HG03159 (cell line): Measurements from ENCODE around the gene TUNAR.

Experiments
- ATAC-seq: cut with Tn5 transposase; IDR thresholded peaks from one replicate; pipeline ENCODE4 v1.9.1; 2021; ENCODE audit warnings: mild to moderate bottlenecking, moderate library complexity; ENCODE audit not compliant: unreplicated experiment

Gene TUNAR

DNA sequence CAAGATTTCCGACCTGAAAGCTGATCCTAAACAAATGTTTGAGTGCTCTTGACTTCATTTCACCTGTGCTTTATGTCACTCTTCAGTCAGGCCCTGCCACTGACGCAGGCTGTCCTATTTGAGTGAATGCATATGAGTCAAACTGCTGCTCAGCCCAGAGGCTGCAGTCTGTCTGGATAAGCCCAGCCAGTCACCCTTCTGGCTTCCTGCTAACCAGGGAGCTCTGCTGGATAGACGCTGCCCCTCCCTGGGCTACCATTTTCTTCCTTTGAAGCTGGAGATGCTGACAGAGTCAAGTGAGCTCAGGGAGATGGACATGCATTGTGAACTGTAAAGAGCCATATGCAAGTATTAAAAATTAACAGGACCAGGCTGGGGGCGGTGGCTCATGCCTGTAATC lies 5.1 kb upstream of the TUNAR start:
- ATAC-seq, result no peak

DNA sequence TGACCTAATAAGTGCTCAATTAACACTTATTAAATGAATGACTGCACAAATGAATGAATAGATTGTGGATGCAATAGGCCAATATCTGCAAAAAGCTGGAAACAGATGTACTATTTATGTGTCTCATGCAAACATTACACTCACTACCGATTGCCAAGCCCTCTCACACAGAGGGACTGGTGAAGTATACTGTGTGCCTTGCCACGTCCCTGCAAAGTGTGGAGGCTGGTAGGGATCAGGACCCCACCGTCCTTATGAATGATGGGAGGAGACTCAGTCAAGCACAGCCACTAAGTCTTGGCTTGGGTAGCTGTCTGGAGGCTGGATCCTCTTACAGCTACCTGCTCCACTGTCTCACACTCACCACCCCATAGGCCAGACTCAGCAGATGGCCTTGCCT lies 3.9 kb upstream of the TUNAR start:
- ATAC-seq, result no peak

DNA sequence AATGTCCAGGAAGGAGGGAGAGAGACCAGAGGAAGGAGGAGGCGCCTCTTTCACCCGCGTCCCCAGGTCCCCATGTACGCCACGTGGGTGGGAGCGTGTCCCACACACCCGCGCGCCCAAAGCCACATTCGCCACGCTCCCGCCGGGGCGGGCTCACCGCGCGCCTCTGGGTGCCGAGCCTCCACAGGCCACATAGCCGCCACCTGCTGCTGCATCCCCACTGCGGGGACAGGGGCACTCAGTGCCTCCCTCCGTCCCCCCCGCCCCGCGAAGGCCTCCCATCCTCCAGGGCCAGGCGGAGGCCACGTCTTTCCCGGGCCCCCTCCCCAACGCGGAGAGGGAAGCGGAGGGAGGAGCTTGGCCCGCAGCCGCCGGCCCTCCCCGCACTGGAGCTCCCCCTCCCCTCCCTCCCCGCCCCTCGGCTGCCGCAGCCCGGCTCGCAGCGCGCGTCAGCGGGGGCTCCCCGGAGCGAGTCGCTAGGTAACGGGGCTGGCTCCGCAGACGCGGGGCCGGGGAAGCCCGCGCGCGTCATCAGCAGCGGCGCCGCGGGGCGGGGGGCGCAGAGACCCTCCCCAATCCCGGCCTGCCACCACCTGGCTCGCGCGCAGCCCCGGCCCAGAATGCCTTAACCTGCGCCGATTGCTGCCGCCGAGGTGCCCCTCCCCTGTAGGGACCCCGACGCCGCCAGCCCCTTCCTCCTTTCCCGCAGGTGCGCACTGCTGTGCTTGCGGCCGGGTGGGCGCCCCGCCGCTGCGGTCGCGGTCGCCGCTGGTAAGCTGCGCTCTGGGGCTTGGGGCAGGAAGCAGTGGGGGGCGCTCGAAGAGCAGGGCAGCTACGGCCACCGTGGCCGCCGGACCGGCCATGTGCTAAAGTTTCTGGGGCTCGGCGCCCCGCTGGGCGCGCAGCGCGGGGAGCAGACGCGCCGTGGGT lies 536 bp upstream of the TUNAR start:
- no peak for ATAC-seq

DNA sequence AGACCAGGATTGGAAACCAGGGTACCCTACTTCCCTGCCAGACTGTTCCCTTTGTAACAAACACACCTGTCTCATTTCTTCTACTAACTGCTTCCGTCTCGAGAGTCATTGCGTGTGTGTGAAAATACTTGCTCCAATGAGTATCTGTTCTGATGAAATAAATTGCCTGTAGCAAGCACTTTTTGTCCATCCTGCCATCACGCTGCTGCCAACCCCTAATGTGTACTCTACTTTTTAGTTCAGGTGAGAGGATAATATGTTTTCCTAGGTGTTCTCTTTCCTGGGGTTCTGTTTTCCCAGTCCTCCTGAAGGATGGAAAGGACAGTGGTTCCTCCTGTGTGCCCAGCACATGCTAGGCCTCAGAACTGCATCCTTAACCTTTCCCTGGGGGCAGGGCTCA lies 1.0 kb downstream of the TUNAR start:
- no peak for ATAC-seq

DNA sequence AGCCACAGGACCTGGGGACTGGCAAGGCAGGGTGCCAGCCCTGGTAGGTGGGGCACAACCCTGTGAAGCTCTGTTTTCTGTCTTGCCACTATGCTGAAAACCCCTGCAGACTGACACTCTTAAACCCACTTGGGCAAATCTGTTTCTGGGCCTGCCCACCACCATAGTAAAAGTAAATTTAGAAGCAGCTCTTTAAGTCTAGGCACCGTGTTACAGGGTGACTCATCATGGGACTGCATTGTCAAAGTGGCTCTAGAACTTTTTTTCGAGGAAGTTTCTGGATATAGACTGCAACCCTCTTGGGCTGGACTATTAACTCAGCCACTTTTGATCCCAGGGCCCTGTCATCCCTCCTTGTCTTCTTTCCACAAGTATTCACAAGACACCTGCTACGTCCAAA lies 7.7 kb downstream of the TUNAR start:
- no peak for ATAC-seq

DNA sequence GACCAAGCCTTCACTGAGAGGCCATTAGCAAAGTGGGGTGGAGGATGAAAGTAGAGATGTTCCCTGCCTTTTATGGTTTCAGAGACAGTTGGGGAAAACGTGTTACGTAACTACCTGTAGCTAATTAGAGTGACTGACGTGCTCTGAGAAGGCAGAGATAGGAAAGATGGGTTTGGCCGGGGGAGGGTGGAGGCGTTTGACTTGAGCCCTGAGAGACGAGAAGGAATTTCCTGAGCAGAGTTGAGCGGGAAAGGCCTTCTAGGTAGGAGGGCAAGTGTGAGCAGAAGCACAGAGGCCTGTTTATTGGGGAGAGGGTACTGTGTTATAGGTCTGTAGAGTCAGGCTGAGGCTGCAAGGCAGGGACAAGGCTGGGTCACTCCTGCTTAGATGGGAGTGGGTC lies 8.6 kb downstream of the TUNAR start:
- no peak for ATAC-seq

DNA sequence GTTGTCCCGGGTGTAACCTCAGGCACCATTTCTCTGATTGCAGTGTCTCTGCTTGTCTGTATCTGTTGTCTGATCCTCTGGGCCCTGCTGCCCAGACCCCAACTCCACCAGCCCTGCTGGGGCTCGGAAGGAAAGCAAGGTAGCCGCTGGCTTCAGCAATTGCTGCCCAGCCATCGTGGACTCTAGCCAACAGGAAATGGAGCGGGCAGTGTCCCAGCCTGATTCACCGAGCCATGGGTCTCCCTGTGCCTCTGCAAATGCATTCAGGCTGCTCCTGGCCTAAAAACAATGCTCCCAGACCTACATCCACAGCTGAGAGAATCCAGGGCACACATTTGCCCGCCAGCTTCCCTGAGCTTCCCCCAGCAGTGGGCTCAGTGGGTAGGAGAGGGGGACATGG lies 9.2 kb downstream of the TUNAR start:
- ATAC-seq, result no peak

DNA sequence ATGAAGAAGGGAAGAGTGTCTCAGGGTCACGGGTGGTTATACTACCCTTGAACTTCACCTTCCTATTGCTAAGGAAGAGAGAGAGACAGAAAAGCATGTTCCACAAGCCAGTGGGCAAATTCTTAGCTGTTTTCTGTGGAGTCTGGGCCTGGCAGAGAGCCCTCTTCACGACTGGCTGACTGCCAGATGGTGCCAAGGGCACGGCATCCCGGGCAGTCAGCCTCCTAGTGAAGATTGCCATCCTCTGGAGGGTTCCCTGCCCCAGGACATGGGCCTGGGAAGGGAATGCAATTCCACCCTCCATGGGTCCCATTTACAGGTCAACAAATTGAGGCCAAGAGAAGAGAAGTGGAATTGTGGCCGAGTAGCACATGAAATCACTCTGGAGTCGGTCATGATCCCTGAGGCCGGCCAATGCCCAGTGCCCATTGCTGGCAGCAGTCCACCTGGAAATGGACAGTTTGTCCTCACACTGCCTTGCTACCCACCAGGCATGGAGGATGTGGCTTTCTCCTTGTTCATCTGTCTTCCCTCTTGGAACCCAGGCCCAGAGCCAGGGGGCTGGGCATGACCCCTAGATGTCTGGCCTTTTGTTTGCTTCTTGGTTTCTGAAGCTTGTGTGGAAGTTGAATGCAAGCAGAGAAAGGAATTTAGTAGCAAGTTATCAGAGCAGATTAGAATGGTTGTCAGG lies 9.9 kb downstream of the TUNAR start:
- ATAC-seq, result no peak

DNA sequence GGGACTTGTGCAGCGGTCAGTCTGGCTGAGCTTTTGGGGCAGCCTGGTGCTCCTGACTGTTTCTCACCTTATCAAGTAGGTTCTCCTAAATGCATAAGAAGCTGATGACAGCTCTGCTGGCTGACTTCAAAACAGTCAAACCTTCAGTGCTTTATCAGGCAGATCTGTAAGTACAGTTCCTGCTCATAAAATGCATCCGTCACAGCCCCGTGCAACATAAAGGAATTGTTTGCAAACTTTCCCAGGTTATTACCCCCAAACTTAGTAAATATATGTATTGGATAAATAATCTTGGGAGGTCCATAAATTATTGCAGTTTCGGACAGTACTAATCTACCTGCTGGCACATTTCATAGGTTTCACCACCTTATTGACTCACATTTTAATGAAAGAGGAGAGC lies 10.7 kb downstream of the TUNAR start:
- no peak for ATAC-seq

DNA sequence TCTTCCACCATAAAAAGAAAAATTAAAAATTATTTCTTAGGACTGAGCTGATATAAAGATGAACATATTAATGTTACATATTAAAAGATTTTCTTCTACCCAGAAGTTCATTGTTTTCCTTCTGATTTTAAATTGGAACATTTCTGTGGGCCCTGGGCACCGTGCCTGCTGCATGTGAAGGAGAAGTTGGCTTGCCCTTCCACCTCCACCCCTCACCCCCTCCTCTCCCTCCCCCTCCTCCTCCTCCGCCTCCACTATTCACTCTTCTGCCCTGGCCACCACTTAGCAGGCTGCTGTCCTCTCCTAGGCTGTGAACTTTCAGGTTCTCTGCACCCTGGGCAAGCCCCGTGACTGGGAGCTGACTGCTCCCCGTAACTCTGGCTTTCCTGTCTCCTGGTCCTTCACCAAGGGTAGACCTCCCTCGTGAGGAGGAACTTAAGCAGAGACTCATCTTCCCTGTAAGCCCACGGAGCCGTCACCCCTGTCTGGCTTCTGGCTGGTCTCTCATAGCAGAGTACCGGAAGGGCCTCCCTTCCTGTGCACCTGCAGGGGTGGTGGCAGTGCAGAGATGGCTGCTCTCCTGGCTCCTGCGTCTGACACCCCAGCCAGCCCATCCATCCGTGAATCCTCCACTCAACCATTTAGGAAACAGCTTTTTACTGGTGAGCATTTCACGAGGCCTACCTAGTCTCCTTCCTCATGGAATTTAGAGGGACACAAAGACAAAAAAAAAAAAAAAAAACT lies 12.8 kb downstream of the TUNAR start:
- no peak for ATAC-seq

DNA sequence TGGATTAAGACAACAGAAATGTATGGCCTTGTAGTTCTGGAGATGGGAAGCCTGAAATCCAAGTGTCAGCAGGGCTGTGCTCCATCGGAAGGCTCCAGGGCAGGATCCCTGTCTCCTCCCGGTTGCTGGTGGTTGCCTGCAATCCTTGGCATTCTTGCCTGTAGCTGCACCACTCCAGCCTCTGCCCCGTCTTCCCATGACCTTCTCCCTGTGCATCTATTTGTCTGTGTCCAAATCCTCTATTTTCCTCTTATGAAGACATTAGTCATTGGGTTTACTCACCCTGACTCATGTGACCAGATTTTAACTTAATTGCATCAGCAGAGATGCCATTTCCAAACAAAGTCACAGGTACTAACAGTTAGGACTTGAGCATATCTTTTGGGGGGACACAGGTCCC lies 15.1 kb downstream of the TUNAR start:
- ATAC-seq, result no peak

DNA sequence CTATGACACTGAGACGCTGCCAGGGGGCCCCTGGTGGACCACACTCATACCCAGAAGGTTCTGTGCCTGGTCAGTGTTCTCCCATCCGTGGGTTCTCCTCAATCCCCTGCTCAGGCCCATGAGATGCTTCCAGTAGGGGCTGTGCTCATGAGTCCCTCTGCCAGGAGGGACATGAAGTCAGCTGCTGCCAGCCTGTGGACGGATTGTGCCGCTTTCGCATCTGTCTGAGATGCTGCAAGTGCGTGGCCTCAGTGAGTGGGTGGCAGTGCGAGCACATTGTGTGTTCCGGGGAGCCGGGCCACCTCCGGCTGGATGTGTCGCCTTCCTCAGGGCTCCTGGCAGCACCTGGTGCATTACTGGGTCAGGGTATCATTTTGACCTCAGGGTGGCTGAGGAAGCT lies 15.5 kb downstream of the TUNAR start:
- no peak for ATAC-seq

DNA sequence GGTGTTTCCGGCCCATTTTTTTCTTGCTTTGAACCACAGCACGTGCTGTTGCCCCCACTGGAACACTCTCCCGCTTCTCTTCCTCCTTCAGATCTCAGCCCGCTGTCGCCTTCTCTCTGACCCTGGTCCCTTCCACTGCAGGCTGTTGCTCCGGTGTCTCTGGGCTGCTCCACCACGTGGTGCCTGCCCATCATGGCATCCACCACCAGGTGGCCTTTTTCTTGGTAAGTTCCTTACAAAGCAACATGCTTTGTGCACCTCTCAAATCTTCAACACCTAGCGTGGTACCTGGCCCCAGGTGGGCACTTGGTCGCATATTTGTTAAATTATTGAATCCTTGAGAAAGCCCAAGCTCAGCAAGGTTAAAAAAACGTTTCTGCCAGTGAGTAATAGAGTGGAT lies 19.1 kb downstream of the TUNAR start:
- peak; percentile 61 for ATAC-seq

DNA sequence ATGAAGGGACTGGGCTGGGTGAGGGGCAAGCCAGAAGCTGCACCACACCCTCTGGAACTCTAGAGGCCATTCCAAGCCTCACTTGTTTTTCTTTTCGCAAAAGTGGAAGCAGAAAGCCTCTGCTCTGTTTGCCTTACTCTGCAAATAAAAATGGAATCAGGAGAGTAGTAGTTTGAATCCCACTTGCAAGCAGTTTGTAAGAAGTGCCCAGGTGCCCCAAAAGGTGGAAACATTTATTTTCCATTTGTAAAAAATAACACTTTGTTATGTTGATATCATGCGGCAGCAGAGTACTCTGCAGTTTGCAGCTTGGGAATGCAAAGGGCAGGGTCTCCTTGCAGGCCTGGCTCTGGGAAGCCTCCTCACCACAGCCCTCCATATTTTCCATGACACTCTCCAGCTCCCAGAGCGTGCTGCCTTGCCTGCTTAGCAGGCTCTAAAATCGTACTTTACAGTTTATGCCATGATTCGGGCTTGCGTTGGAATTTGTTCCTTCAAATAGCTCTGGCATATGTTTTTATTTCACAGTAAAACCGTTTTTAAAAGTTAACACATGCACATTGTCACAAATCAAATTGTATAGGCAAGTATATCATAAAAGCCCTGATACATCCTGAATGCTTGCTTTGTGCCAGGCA lies 20.0 kb downstream of the TUNAR start:
- no peak for ATAC-seq

DNA sequence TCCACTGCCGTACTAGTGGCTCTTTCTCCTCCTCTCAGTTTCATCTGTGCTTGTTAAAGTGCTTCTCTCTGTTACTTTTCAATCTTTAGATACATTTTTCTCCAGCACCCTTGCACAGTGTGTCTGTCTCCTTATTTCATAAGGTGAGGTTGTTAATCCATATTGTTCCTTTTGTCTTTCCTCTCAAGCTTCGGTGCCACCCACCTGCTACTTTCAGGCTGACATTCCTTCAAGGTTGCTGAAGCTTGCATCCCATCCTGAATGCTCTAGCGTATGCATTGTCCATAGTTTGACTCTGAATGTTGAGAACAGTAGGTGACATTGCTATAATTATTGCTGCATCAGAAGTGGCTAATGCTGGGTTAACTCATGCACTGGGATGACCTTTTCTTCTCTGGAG lies 20.6 kb downstream of the TUNAR start:
- ATAC-seq, result no peak

DNA sequence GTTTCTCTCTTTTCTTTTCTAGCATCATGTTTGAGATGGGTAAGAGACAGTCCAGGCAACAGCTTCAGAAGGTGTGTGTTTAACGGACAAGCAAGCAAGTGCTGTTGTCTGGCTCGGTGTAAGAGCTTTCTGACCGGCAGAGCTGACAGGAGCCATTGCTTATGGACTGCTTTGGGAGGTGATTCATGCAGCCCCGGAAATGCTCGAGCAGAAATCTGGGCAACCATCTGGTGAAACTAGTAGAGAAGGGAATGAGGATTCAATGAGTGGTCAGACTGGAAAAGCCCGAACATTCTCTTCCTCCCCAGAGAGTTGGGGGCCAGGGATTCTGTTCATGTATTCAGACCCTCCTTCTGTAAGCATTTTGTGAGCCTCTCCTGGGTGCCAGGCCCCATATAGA lies 24.4 kb downstream of the TUNAR start:
- no peak for ATAC-seq

DNA sequence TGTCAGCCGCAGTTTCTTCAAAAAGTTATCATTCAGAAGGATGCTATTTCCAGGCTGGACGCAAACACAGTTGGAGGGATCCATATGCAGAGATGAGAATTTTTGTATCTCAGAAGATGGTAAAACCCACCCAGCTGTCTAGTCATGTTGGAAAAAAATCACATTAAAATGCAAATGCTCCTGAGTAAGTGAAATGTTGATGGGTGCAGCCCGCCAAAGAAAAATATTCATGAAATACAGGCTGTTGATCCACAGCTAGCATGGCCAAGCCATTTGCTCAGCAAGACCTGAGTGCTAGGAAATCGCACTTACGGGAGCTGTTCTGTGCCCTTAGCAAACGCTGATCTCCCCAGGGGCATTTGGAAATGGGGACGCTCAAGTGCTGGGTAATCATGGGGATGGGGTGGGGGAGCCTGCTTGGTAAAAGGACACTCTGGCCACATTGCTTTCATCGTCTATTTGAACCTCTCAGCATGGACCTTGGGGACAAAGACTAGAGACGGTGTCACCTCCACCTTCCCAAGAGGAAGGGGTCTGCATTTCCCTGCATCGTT lies 25.7 kb downstream of the TUNAR start:
- ATAC-seq, result no peak

DNA sequence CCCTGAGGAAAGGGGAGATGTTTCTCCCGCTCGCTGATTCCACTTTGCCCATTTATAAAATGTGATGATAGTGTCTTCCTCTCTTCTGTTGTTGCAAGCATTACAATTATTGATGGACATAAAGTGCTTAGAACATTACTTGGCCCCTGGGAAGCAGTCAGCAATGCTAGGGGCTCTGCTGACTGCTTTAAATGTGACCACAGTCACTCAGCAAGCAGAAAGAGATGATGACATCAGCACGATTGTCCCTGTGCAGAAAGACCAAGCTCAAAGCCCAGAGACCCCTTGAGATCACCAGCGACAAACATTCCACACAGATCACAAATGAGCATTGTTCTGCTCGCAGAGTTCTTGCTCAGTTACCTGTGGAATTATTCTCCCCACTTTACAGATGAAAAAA lies 26.5 kb downstream of the TUNAR start:
- no peak for ATAC-seq

DNA sequence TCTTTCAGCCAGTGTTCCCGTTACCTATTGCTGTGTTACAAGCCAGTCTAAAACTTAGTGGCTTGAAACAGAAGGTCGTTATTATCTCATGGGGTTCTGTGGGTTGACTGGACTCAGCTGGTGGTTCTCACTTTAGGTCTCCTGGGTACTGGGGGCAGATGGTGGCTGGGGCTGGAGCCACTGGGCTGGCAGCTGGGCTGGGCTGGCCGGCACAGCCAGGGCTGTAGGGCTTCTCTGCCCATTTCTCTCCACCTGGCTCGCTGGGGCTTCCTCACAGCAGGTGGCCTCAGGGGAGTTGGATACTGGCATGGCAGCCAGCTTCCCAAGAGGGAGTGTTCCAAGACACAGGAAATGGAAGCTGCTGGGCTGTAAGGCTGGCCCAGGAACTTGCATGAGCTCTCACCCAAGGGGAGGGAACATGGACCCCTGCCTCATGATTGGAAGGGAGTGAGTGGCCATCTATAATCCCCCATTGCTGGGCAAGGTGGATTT lies 27.0 kb downstream of the TUNAR start:
- no peak for ATAC-seq

DNA sequence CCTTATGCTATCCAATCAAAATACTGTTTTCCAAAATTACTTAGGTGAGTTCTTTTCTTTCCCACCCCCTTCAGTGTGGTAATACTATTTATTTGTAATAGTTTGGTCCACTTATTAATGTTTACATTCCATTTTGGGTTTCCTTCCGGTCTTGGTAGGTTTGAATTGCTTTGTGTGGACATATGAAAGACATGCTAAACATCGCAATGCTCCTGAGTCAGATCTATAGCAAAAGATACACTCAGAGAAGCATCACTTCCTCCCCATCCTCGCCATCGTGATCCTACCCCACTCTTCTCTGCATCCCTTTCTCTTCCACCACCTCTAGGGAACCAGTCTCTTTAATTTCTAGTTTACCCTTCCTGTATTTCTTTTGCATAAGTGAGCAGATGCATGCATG lies 30.0 kb downstream of the TUNAR start:
- ATAC-seq, result no peak

DNA sequence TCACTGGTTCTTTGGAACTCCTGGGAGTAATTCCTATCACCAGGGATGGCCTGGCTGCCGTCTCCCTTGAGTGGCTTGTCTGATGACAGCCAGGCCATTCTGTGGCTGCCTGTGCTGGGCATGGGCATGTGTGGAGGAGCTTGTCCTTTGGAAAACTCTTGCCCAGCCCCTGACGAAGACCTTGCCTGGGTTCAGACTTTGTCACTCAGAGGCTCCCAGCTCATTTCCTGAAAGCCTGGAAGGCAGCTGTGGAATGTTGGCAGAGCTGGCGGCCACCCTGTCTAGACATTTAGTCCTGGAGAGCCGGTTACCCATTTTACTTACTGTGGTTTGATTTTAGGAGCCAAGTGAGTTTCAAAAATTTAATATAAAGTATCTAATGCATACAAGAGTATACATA lies 34.0 kb downstream of the TUNAR start:
- ATAC-seq, result no peak
